Measurements from ENCODE around the gene CRIP2.

Gene CRIP2

GRCh38 chr14:105471823-105472485, 2.7 kb upstream of the CRIP2 start:
- Histone ChIP-seq H2AFZ (ENCODE audit: low read depth, low read length) (no peak overlapping the region), H3K4me1 (ENCODE audit: low read length) (peaks cover 4% of the 10 kb centered on the region; the same call in 1 of the 2 replicates), H3K4me2 (ENCODE audit: low read length) (no peak overlapping the region), H3K27ac (ENCODE audit: low read length) (no peak overlapping the region), H3K36me3 (replicated peaks; ENCODE audit: low read depth, low read length) (no peaks in the 10 kb centered on the region), H3K4me3 (ENCODE audit: low read length) (no peak overlapping the region), H3K9me3 (ENCODE audit: insufficient read depth, low read length) (no peaks in the 10 kb centered on the region), H3K27me3 (ENCODE audit: low read depth, low read length) (no peaks in the 10 kb centered on the region), H4K20me1 (ENCODE audit: insufficient read depth, low read length) (no peaks in the 10 kb centered on the region), H3K9ac (ENCODE audit: low read length) (no peak overlapping the region), H3K79me2 (ENCODE audit: low read length) (no peaks in the 10 kb centered on the region)
- no peak for TF ChIP-seq CTCF (IDR thresholded peaks at IDR 0.05; ENCODE audit: low read depth, low read length)
- TF ChIP-seq EZH2phosphoT487 (IDR thresholded peaks at IDR 0.05; ENCODE audit: low read depth): no peak

GRCh38 chr14:105472486-105472991, 2.1 kb upstream of the CRIP2 start:
- Histone ChIP-seq H4K20me1 (ENCODE audit: insufficient read depth, low read length) (no peaks in the 10 kb centered on the region), H3K4me3 (ENCODE audit: low read length) (no peak overlapping the region), H3K27me3 (ENCODE audit: low read depth, low read length) (no peaks in the 10 kb centered on the region), H3K4me2 (ENCODE audit: low read length) (no peak overlapping the region), H2AFZ (ENCODE audit: low read depth, low read length) (no peak overlapping the region), H3K4me1 (ENCODE audit: low read length) (peaks cover 4% of the 10 kb centered on the region; the same call in 1 of the 2 replicates), H3K36me3 (replicated peaks; ENCODE audit: low read depth, low read length) (no peaks in the 10 kb centered on the region), H3K9ac (ENCODE audit: low read length) (no peak overlapping the region), H3K79me2 (ENCODE audit: low read length) (no peaks in the 10 kb centered on the region), H3K9me3 (ENCODE audit: insufficient read depth, low read length) (no peaks in the 10 kb centered on the region), H3K27ac (ENCODE audit: low read length) (no peak overlapping the region)
- TF ChIP-seq EZH2phosphoT487 (IDR thresholded peaks at IDR 0.05; ENCODE audit: low read depth) (no peak), CTCF (IDR thresholded peaks at IDR 0.05; ENCODE audit: low read depth, low read length) (no peak)

- Histone ChIP-seq H2AFZ (ENCODE audit: low read depth, low read length) (no peak overlapping the region), H3K4me1 (ENCODE audit: low read length) (peaks cover 4% of the 10 kb centered on the region; the same call in 1 of the 2 replicates), H3K79me2 (ENCODE audit: low read length) (no peaks in the 10 kb centered on the region), H3K9ac (ENCODE audit: low read length) (no peak overlapping the region), H3K9me3 (ENCODE audit: insufficient read depth, low read length) (no peaks in the 10 kb centered on the region), H3K4me2 (ENCODE audit: low read length) (peak overlapping the region; percentile 86), H3K27me3 (ENCODE audit: low read depth, low read length) (peaks cover 5% of the 10 kb centered on the region), H3K36me3 (replicated peaks; ENCODE audit: low read depth, low read length) (no peaks in the 10 kb centered on the region), H3K4me3 (ENCODE audit: low read length) (peak overlapping the region; percentile 77; the same call in 1 of the 2 replicates), H4K20me1 (ENCODE audit: insufficient read depth, low read length) (no peaks in the 10 kb centered on the region), H3K27ac (ENCODE audit: low read length) (no peak overlapping the region)
- no peak for TF ChIP-seq CTCF (IDR thresholded peaks at IDR 0.05; ENCODE audit: low read depth, low read length)
- no peak for TF ChIP-seq EZH2phosphoT487 (IDR thresholded peaks at IDR 0.05; ENCODE audit: low read depth)
Observed at GRCh38 chr14:105473033-105473676, 1.5 kb upstream of the CRIP2 start.

All from OCI-LY3 (cell line).